Measurements from ENCODE around the gene KATNAL1.
A peak's percentile ranks its signal among the peaks of the same experiment; 100 is the strongest.

Gene KATNAL1

DNA sequence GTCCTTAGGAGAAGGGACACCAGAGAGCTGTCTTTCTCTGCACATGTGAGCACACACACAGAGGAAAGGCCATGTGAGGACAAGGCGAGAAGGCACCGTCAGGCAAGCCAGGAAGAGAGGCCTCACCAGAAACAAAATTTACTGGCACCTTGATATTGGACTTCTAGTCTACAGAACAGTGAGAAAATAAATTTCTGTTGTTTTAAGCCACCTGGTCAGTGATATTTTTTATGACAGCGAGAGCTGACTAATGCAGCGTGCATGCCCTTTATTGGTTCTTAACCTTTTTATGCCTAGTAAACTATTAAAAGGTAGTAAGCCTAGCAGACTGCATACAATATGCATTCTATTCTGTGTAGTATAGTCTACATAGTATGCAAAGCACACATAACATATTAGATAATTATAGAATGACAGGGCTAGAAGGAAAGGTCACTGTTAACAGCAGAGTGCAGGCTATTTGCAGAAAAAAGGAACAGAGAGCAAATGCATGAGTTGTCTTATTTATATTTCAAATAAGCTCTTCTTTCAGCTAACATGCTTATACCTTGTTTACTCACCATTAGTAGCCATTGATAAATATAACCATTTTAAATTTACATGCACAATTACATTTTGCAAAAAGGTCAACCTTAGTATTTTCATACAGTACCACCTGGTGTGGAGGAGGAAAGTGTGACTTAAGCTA, 25.2 kb upstream of the KATNAL1 start:
- DNase-seq (ENCODE audit: low read depth in 2 of 2): no peak

DNA sequence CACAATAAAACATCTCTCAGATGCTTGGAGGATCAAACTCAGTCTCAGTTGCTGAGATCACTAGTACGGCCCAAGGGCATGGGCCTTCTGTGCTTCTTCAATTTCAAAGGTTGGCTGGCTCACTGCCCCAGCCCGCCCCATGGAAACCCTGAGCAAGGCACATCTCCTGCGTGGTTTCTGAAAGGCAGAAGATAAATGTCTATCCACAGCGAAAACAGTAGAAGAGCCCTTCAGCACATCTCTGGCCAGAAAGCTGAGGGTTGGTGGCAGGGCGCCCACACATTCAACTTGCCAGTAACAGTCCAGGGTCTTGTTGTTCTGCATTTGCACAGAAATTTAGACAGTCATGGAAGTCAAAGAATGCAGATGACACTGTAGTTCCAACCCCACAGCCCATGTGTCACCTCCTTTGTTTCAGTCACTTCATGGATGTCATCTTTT, 24.0 kb upstream of the KATNAL1 start:
- no peak for DNase-seq (ENCODE audit: low read depth in 2 of 2)

DNA sequence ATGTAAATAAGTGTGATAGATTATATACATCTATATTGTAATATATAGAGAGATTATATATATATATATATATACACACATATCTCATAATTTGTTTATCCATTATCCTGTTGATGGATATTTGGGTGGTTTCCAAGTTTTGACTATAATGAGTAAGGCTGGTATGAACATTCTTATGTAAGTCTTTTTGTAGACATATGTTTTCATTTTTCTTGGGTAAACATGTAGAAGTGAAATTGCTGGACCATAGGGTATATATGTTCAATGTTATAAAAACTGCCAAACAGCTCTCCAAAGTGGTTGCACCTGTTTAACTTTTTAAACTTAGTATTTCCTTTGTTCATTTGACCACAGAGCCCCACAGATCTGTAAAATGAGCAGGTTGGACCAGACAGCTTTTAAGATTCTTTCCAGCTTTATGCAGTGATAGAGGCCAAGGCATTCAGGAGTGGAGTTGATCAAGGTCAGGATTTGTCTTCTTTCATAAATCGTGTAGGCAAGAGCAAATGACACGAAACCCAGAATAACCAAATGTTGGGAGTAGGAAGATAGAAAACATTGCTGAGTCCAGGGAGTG, 21.7 kb upstream of the KATNAL1 start:
- no peak for DNase-seq (ENCODE audit: low read depth in 2 of 2)

DNA sequence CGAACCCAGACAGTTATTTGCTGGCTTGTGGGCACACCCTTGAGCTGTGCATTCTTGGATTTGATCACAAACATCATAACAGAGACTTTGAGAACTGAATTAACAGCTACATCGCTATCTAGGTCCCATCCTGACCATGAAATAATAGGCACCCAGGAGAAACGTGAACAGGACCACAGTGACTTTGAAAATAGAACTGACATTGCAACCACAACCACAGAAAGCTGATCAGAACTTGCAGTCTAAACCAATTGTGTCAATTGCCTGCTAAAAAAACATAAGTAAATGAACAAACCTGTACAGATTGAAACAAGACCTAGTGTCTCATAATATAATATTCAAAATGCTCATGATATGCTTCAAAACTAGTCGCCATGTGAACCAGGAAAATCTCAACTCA, 18.3 kb upstream of the KATNAL1 start:
- DNase-seq (ENCODE audit: low read depth in 2 of 2): no peak

DNA sequence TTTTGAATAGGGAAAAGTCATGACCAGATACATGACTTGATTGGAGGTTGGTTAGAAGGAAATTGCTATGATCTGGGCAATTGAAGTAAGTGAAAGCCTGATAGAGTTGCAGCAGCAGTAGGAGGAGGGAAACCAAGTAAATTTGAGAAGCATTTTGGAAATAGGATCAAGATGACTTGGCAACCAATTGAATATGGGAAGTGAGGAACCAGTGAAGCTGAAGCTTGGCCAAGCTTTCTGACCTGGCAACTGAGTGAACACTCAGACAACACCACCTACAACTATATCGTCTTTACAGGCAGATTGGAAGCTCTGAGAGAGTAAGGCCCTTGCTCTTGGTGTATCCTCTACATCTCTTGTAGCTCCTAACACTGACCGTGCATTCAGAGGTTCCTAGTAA, 16.2 kb upstream of the KATNAL1 start:
- no peak for DNase-seq (ENCODE audit: low read depth in 2 of 2)

DNA sequence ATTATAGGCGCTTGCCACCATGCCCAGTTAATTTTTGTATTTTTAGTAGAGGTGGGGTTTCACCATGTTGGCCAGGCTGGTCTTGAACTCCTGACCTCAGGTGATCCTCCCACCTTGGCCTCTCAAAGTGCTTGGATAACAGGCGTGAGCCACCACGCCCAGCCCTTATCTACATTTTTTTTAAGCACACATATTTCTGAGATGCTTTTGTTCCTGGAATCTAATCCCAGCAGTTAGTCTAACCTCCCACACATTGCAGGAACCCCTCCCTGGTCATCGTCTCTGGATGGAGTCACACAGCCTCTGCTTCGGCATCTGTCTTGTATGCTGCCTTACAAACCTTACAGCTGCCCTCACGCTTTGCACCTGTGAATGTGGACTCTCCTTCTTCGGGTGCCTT, 15.1 kb upstream of the KATNAL1 start:
- no peak for DNase-seq (ENCODE audit: low read depth in 2 of 2)

DNA sequence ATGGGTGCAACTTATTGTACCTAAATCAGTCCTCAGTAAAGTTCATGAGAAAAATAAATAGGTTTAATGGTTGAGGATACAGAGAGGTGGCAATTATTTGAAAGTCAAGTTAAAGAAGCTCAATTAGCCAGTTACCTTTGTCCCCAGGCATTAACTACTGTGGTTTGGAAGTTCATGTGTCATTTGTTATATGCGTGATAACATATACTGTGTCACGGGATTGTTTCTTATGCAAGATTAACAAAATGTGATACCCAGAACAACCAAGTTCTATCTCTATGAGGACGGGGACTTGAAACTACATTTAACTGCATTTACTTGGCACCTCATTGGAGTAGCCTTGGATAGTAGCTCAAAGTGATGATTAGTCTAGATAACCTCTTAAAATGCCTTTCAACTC, 13.9 kb upstream of the KATNAL1 start:
- no peak for DNase-seq (ENCODE audit: low read depth in 2 of 2)

DNA sequence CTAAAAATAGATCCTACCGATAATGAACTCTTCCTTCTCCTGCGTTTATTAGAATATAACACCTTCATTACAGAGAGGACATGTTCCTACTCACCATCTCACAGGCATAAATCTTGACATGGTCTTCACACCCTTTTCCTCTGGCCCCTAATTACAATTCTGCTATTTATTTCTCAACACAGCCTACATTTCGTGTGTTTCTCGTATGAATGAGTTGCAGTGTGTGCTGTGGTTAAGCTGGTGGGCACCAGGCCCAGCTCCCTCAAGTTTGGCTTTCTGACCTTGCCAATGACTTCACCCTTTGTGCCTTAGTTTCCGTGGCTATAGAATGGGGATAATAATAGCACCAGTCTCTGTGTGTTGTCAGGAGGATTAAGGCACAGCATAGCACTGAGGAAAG, 12.3 kb upstream of the KATNAL1 start:
- no peak for DNase-seq (ENCODE audit: low read depth in 2 of 2)

DNA sequence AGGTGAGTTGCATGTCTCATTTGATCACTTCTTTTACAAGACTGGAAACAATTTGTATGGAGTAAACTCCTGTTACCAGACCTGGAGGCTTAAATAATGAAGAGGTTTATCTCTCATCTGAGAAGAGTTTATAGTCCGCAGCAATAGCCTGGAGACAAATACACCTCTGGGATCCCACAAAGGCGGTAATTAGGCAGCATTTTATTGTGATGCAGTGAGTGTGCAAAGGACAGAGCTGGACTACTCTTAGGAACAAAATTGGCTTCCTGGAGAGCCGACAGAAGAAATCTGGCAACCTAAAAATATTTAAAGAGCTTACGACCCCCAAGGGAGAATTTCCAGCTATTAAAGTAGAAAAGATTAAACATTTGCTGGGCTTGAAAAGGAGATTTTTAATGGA, 11.8 kb upstream of the KATNAL1 start:
- no peak for DNase-seq (ENCODE audit: low read depth in 2 of 2)

DNA sequence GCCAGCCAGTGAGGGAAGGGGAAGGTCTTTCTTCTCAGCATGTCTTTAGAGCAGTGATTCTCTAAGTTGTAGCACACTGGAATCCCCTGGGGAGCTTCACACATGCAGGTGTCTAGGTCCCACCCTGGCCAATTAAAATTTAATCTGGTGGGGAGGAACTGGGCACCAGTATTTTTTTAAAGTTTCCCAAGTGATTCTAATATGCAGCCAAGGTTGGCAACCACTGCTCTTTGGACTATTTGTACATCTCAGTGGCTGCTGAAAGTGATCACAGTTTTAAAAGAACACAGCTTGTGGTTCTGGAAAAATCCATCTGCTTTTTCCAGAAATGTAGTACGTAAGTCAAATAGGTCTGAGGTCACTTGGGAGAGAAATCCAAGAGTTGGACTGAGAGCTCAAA, 10.7 kb upstream of the KATNAL1 start:
- no peak for DNase-seq (ENCODE audit: low read depth in 2 of 2)

DNA sequence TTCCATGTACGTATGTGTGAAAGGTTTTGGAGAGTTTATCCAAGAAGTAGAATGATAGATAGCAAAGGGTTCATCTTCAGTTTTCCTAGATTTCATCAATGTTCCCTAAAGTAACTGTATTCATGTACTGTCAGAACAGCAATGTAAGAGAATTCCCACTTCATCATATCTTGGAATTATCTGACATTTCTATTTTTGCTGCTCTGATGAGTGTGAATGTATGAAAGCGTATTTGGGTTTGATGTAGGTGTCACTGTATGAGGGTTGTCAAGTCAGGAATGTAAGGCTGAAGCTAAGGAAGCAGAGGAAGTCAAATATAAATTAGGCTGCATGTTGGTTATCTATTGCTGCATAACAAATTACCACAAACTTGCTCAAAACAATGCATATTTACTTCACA, 7.2 kb upstream of the KATNAL1 start:
- no peak for DNase-seq (ENCODE audit: low read depth in 2 of 2)

DNA sequence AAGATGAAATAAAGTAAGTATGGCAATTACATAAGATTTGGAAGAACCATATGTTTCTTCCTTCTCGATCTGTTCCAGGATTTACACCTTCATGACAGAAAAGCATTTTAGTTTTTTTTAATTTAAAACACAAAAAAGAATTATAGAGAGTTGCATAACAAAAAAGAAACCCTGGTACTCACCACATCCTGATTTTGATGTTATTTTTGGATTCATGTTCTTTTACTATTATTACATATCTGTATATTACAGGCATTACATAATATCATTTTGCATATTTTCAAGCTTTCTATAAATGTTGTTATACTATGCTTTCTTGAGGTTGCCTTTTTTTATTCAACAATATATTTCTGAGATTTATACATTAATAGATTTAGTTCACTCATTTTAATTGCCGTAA, 6.7 kb upstream of the KATNAL1 start:
- no peak for DNase-seq (ENCODE audit: low read depth in 2 of 2)

DNA sequence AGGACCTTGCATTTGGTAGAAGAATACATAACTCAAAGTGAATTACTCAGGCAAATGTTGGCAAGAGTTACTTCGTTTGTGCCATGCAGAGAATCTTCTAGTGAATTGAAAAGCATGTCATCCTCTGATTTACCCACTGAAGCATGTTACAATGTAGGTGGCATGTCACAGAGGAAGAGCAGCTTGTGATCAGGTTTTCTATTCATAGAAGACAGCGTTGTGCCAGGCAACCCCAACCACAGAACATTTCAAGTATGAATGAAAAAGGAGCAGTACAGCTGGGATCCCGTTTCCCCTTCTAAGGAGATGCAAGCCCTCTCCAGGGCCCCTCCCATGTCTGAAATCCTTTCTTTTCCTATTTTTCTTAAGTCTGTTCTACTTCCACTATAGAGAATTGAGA, 6.0 kb upstream of the KATNAL1 start:
- DNase-seq (ENCODE audit: low read depth in 2 of 2): no peak

DNA sequence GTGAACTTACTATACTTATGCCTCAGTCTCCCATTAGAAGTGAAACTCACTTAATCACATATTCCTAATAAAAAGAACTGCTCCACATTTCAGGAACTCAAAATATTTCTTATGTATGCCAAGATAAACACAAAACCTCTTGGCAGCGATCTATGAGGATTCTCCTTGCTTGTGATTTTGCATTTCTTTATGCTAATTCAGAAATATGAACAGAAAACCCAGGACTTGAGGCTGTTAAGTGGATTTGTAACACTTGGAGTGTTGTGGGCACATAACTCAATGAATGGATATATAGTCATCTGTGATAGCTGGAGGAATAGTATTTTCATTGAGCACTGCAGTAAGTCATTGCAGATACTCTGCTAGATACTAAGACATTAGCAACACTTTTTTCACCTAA, 5.6 kb upstream of the KATNAL1 start:
- no peak for DNase-seq (ENCODE audit: low read depth in 2 of 2)

DNA sequence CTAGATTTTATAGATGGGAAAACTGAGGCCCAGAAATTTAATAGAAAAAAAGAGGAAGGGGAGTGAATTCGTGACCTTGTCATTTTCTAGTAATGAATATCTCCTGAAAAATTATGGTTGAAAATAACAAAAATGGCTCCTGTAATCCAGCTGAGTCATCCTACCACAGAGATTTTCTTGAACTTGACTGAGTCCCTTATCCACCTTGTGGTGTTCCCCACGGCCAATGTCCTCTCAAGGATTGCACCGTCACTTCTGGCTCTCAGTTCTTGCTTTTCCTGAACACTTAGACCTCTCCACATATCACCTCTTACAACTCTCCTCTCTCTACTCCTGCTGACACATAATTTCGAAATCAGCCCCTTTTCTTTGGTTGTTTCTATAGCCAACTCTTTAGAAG, 1.2 kb upstream of the KATNAL1 start:
- peak in 1 of 2 donors; percentile 13 for DNase-seq (ENCODE audit: low read depth in 2 of 2)

DNA sequence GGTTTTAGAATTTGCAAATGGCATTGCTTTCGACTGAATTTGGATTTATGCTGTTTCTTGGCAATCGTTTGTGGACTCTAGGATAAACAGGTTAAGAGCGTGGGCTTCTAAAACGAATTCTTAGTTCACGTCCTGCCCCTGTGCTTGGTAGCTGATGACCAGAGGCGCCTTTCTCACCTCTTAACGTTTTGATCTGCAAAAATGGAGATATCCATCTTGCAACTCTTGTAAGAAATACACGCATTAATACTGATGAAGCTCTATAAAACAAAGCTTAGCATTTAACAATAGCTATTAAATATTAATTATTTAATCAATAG, 580 bp upstream of the KATNAL1 start:
- no peak for DNase-seq (ENCODE audit: low read depth in 2 of 2)

DNA sequence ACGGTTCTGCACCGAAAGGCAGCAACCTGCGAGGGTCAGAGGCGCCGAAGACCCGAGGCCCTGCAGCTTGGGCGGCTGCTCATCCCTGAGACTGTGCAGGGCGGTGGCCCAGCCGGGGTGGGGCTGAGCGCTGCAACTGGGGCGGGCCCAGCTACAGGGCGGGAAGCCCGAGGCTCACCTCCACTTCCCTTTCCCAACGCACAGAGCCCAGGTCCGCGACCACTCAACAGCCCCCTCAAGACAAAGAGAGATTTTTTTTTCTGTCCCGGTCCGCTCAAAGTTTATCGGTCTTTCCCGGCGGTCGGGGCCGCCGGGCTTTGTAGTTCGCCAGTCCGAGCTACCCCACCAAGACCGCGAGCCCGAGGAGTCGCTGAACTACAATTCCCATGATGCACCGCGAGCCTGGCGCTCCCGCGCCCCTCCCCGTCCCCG, 573 bp downstream of the KATNAL1 start:
- peak; percentile 82 to 85 for DNase-seq (ENCODE audit: low read depth in 2 of 2)

DNA sequence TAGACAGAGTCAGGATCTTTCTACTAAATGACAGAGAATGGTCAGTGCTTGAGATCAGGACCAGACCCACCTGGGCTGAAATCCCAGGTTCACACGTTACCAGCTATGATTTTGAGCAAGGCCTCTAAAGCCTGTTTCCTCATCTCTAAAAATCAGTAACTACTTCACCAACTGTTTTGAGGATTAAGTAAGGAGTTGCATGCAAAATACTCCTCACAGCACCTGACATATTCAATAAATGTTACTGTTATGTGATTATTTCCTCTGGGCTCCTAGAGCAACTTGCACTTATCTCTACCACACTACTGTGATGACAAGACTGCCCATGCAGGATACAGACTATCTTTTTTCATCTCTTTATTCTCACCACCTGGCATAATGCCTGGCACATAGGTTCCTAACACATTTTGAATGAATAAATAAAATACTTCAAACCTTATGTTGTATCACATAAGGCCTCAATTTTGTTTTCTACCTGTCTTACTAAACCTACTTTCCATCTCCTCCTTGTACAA, 1.8 kb downstream of the KATNAL1 start:
- no peak for DNase-seq (ENCODE audit: low read depth in 2 of 2)

DNA sequence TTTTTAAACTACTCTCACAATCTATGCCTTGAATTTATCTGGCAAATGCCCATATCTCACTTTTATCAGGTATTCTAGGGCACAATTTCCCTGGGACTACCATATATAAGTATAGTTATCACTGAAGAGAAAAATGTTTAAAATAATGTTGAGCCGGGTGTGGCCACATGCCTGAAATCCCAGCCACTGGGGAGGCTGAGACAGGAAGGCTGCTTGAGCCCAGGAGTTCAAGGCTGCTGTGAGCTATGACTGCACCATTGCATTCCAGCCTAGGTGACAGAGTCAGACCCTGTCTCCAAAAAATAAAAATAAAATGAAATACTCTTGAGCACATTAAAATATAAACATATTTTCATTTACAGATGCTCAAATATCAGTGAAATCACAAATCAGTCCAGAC, 4.1 kb downstream of the KATNAL1 start:
- DNase-seq (ENCODE audit: low read depth in 2 of 2): no peak

DNA sequence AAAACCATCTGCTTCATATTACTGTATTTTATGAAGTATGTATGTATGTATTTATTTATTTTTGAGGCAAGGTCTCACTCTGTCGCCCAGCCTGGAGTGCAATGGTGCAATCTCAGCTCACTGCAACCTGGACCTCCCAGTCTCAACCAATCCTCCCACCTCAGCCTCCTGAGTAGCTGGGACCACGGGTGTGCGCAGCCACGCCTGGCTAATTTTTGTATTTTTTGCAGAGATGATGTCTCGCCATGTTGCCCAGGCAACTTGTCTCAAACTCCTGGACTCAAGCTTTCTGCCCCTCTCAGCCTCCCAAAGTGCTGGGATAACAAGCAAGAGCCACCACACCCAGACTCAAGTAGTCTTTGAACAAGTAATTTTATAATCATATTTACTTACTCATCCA, 5.5 kb downstream of the KATNAL1 start:
- no peak for DNase-seq (ENCODE audit: low read depth in 2 of 2)

DNA sequence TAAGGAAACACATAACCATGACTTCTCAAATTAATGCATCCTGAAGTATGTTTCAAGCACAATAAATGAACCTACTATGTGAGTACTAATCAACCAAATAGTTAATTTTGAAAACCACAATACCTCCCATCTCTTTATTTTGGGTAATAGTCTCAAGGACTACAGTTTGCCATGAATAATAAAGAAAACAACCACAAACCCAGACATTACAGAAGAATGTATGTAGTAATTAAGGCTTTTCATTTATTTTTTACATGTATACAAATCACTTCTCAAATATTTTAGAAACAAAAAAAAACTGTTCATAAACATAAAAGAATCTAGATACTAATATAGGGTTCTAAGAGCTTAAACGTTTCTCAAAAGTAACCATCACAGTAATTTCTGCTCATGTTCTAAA, 6.8 kb downstream of the KATNAL1 start:
- DNase-seq (ENCODE audit: low read depth in 2 of 2): no peak

DNA sequence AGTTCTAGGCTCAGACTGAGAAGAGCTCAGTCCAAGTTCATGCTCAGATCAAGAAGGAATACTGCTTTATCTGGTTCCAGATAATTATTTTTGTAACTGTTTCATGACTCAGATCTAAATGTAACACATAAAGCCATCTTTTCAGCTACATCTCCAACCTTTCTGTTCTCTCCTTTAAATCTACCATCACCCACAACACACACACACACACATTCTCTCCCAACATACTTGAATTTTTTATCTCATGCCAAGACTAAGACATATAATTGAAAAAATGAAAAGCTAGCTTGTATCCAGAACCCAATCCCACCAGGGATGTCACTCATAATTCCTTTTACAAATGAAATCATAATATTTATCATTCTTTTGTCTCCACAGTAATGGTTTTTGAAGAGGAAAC, 7.6 kb downstream of the KATNAL1 start:
- DNase-seq (ENCODE audit: low read depth in 2 of 2): no peak

DNA sequence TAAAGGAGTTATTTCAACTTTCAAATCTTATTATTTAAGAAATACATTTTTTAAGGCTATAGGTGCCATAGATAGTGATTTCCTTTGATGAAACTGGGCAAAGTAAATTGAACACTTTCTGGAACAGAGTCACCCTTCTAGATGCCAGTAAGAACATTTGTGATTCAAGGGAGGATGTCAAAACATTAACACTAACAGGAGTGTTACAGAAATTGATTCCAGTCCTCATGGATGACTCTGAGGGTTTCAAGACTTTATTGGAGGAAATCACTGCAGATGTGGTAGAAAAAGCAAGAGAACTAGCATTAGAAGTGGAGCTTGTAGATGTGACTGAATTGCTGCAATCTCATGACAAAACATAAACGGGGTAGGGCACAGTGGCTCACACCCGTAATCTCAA, 12.2 kb downstream of the KATNAL1 start:
- no peak for DNase-seq (ENCODE audit: low read depth in 2 of 2)

DNA sequence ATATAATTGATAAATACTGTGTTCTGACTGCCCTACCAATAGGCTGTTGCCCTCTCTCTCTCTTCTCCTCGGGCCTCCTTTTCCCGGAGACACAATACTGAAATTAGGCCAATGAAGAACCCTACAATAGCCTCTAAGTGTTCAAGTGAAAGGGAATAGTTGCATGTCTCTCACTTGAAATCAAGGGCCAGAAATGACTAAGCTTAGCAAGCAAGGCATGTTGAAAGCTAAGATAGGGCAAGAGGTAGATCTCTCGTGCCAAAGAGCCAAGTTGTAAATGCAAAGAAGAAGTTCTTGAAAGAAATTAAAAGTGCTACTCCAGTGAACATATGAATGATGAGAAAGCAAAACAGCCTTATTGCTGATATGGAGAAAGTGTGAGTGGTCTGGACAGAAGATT, 13.3 kb downstream of the KATNAL1 start:
- no peak for DNase-seq (ENCODE audit: low read depth in 2 of 2)
